Endothelial cell of umbilical vein (primary cell): ENCODE data around the gene C8G. TPM values are rescaled to one million over a fixed set of nuclear protein-coding genes. Genes with fewer than 3 reads are reported as not detected.

Source experiments
- BruUV-seq: library from RNA; stranded (reverse); fragments of 400-500 nt; replicated peaks from 2 replicates; lab custom pipeline; 2021; lab: Mats Ljungman, UMichigan
- CTCF ChIA-PET: fragments of 300-600, 350-600 bp; sonication (Branson Sonifier 250); formaldehyde crosslinking; loops from one replicate; lab custom pipeline; 2021; ENCODE audit warnings: antibody characterized with exemption, inconsistent platforms; lab: Charles Lee
- POLR2A ChIA-PET: fragments of 300-600, 350-600 bp; sonication (Branson Sonifier 250); formaldehyde crosslinking; loops from one replicate; lab custom pipeline; 2021; ENCODE audit warnings: antibody characterized with exemption, inconsistent platforms; lab: Charles Lee
- DNase-seq: peaks from one replicate; pipeline ENCODE4 v3.0.0-alpha.2; 2011; ENCODE audit warnings: low read depth, low spot score
- FAIRE-seq: peaks from 2 replicates; lab custom pipeline; 2011; peaks lifted over from hg19 to GRCh38; lab: Jason Lieb, UNC
- H2AFZ ChIP-seq: 2 replicates; pipeline ENCODE4 v1.6.0; 2012; ENCODE audit warnings: low read depth, low read length, control low read depth, inconsistent platforms
- H3K27ac ChIP-seq: 2 replicates; pipeline ENCODE4 v1.5.1; 2011; ENCODE audit warnings: low read depth, mild to moderate bottlenecking, control low read depth, low read length, moderate library complexity; ENCODE audit not compliant: insufficient read depth
- H3K27me3 ChIP-seq, 2 experiments: 2 replicates each; pipeline versions ENCODE4 v1.6.0 to v1.6.1; 2011; ENCODE audit warnings: low read length in 2 of 2, mixed read lengths in 1 of 2; ENCODE audit not compliant: control insufficient read depth in 2 of 2, insufficient read depth in 2 of 2
- H3K36me3 ChIP-seq, 2 experiments: 2 replicates in 1 of 2; 3 replicates in 1 of 2; pipeline ENCODE4 v1.5.1; 2011; ENCODE audit warnings: low read length in 2 of 2, mild to moderate bottlenecking in 1 of 2, moderate library complexity in 1 of 2; ENCODE audit not compliant: control insufficient read depth in 2 of 2, insufficient read depth in 2 of 2; ENCODE audit errors: extremely low read depth in 1 of 2
- H3K4me1 ChIP-seq: 3 replicates; pipeline ENCODE4 v1.5.1; 2011; ENCODE audit warnings: mild to moderate bottlenecking, low read length; ENCODE audit not compliant: control insufficient read depth, insufficient read depth; ENCODE audit errors: extremely low read depth
- H3K4me2 ChIP-seq: 2 replicates; pipeline ENCODE4 v1.6.1; 2011; ENCODE audit warnings: low read length, control low read depth, mixed read lengths; ENCODE audit not compliant: insufficient read depth
- H3K4me3 ChIP-seq, 3 experiments: fragments of 200-600 bp in 1 of 3; sonication (generic), shearing (Covaris generic) in 1 of 3; replicated peaks in 1 of 3; 2 replicates each; pipeline ENCODE4 v1.5.1; 2011 to 2016; ENCODE audit warnings: control low read depth in 3 of 3, low read length in 3 of 3, mild to moderate bottlenecking in 2 of 3, inconsistent platforms in 1 of 3, low read depth in 1 of 3, moderate library complexity in 1 of 3; ENCODE audit not compliant: insufficient read depth in 1 of 3
- H3K79me2 ChIP-seq: 2 replicates; pipeline ENCODE4 v1.6.0; 2012; ENCODE audit warnings: low read length, inconsistent platforms; ENCODE audit not compliant: control insufficient read depth, insufficient read depth
- H3K9ac ChIP-seq: replicated peaks from 2 replicates; pipeline ENCODE3; 2011; ENCODE audit warnings: low read length, control low read depth; ENCODE audit not compliant: insufficient read depth; ENCODE audit errors: extremely low read depth
- H3K9me1 ChIP-seq: replicated peaks from 3 replicates; pipeline ENCODE4 v1.6.0; 2011; ENCODE audit warnings: mild to moderate bottlenecking, low read length; ENCODE audit not compliant: control insufficient read depth, insufficient read depth; ENCODE audit errors: extremely low read depth
- H3K9me3 ChIP-seq: replicated peaks from 2 replicates; pipeline ENCODE4 v1.5.1; 2012; ENCODE audit warnings: low read length, inconsistent platforms; ENCODE audit not compliant: control insufficient read depth, insufficient read depth
- H4K20me1 ChIP-seq: replicated peaks from 2 replicates; pipeline ENCODE3; 2011; ENCODE audit warnings: mild to moderate bottlenecking, low read length; ENCODE audit not compliant: control insufficient read depth, insufficient read depth; ENCODE audit errors: extremely low read depth
- CTCF ChIP-seq, 2 donors: IDR thresholded peaks; 1 replicate in 1 of 2; 2 replicates in 1 of 2; pipeline ENCODE4 v1.5.1; 2011; ENCODE audit warnings: low read length in 2 of 2, mild to moderate bottlenecking in 2 of 2, moderate library complexity in 2 of 2, control low read depth in 1 of 2, inconsistent platforms in 1 of 2, low read depth in 1 of 2; ENCODE audit not compliant: insufficient read depth in 1 of 2; ENCODE audit errors: extremely low read depth in 1 of 2
- EZH2 ChIP-seq: IDR thresholded peaks from 2 replicates; pipeline ENCODE4 v1.6.1; 2012; ENCODE audit warnings: borderline replicate concordance, low read depth, mild to moderate bottlenecking, moderate library complexity, low read length, inconsistent platforms; ENCODE audit not compliant: severe bottlenecking
- FOS ChIP-seq: IDR thresholded peaks from 2 replicates; pipeline ENCODE4 v1.6.1; 2011; ENCODE audit warnings: mild to moderate bottlenecking, low read length, moderate library complexity, borderline replicate concordance; ENCODE audit not compliant: insufficient read depth
- GATA2 ChIP-seq: IDR thresholded peaks from 2 replicates; pipeline ENCODE4 v1.7.0; 2011; ENCODE audit warnings: low read depth, mild to moderate bottlenecking, moderate library complexity, mixed read lengths, low read length; ENCODE audit not compliant: insufficient read length, insufficient read depth
- JUN ChIP-seq: IDR thresholded peaks from 2 replicates; pipeline ENCODE4 v1.6.1; 2011; ENCODE audit warnings: borderline replicate concordance, low read depth; ENCODE audit not compliant: insufficient read length, insufficient read depth
- MAX ChIP-seq: IDR thresholded peaks from 2 replicates; pipeline ENCODE4 v1.6.1; 2011; ENCODE audit not compliant: insufficient read depth, insufficient read length
- MYC ChIP-seq: IDR thresholded peaks from one replicate; pipeline ENCODE4 v1.6.1; 2011; ENCODE audit warnings: mild to moderate bottlenecking, low read depth, low read length
- POLR2A ChIP-seq: IDR thresholded peaks from 2 replicates; pipeline ENCODE4 v1.6.1; 2012; ENCODE audit warnings: low read depth, mild to moderate bottlenecking, control low read depth, low read length
- POLR2AphosphoS5 ChIP-seq: IDR thresholded peaks from 2 replicates; pipeline ENCODE4 v1.6.1; 2012; ENCODE audit warnings: low read depth, mild to moderate bottlenecking, control low read depth, low read length, moderate library complexity; ENCODE audit not compliant: insufficient read depth
- dilution Hi-C: fragments of 300-500 bp; cut with MboI; formaldehyde crosslinking; loops from one replicate; pipeline ENCODE4 v1.15.0; 2019; ENCODE audit warnings: low sequenced_read_pairs; ENCODE audit not compliant: extremely low pct_ligation_motif_present
- intact Hi-C: fragments of 100-400 bp; cut with micrococcal nuclease; formaldehyde crosslinking; loops from one replicate; pipeline ENCODE4 v1.10.0; 2022
- polyA plus RNA-seq, 4 experiments: library from polyadenylated mRNA; depleted of rRNA in 3 of 4; stranded (reverse) in 3 of 4; unstranded in 1 of 4; fragments of >200 nt; gene quantifications; 2 replicates each; pipeline versions ENCODE4 v1.2.1 to v1.2.3, GENCODE V29; 2011 to 2012; ENCODE audit warnings: missing spikeins in 1 of 4
- total RNA-seq: library from RNA; stranded (reverse); gene quantifications from 2 replicates; pipeline ENCODE4 v1.2.3, GENCODE V29; 2021

Gene C8G
- total and polyA plus RNA-seq, 2 donors (not counting 3 experiments of a cell fraction or from before 2014, with no cell fraction given) = 0.47 to 1.9 TPM

- Histone ChIP-seq H3K4me2 (no peak overlapping the region), H4K20me1 (no peaks in the 10 kb centered on the region), H3K9me1 (no peaks in the 10 kb centered on the region), H3K27me3 (no peaks in the 10 kb centered on the region), H3K4me3 (no peak overlapping the region), H3K79me2 (peaks cover 26% of the 10 kb centered on the region), H3K27ac (no peak overlapping the region), H2AFZ (no peak overlapping the region), H3K36me3 (peaks cover 2 to 13% of the 10 kb centered on the region in 2 experiments), H3K4me1 (peaks cover 14% of the 10 kb centered on the region), H3K9me3 (no peaks in the 10 kb centered on the region), H3K9ac (no peak overlapping the region)
- ChIA-PET CTCF (no interaction called here), POLR2A (no interaction called here)
- dilution Hi-C loops = no loop called here
- no peak for FAIRE-seq
- intact Hi-C loops = no loop called here
- no peak for TF ChIP-seq POLR2AphosphoS5
- no peak for TF ChIP-seq POLR2A
- TF ChIP-seq CTCF (IDR thresholded peaks at IDR 0.05; ENCODE audit: extremely low read depth in 1 of 2, insufficient read depth in 1 of 2, low read depth in 1 of 2, low read length in 2 of 2) = no peak
- TF ChIP-seq FOS = no peak
- TF ChIP-seq MYC = no peak
- TF ChIP-seq EZH2 = no peak
- TF ChIP-seq JUN = no peak
- TF ChIP-seq MAX = no peak
- no peak for TF ChIP-seq GATA2
- DNase-seq = no peak
- BruUV-seq = no TSS peak
These were observed 46.5 kb upstream of the C8G start for GRCh38 chr9:136898483-136899100.
